Stimulated activated CD8-positive, alpha-beta memory T cell treated with anti-CD3 and anti-CD28 coated beads, Interleukin-2, amount 100 ng/mL, for 1 hour (primary cell): ENCODE data around the gene CADM2.

ENCODE experiments used
- DNase-seq, 2 donors: peaks; one replicate each; pipeline ENCODE4 v3.0.0-alpha.2; 2020; ENCODE audit warnings: low read depth in 2 of 2

Gene CADM2

DNA sequence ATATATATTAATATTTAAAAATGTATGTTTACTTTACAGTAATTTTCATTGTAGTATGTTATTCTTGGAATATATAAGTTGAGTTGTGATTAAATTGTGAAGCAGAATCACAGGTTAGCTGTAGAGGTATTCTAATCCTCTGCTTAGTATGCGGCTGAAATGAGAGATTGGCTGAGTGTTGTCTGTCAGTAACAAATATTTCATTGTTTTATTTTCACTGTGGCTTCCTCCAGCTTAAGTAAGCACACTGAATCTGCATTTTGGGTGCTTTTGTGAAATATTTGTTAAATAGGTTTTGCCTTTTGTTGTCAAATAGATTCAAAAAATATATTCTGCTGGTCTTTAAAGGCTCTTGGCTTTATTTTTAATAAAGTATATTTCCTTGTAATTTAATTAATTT, 357.5 kb downstream of the CADM2 start:
- DNase-seq, result no peak

DNA sequence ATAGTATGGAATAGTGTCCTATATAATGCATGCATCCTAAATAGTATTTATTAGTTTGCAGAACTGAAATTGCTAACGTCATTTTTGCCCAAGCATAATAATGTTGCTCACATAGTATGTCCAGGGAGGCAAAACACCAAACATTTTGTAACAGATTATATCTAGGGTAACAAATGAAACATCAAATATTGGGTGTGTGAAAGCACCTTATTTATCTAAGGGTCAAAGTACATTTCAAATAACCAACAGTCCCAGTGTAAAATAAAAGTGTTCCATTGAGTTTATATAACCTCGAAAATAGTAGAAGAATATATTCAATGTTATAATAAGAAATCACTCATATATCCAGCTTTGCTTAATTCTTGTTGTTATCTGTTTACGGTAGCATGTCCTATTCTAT, 363.1 kb downstream of the CADM2 start:
- no peak for DNase-seq

DNA sequence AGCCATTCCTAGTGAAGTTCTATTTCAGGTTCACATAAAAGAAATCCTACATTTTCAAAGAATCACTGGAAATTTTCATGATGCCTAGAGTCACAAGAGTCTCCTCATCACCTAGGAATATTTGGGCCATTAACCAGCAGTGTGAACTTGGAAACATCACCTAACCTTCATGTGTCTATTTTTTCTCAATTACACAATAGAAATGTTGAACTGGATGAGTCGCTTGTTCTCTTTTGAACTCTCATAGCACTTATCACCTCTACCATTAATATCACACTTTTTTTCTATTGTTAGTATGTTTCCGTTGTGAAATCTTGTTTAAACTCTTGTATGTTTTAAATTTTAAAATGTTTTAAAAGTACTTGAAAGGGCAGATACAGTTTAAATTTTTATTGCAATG, 371.3 kb downstream of the CADM2 start:
- no peak for DNase-seq

DNA sequence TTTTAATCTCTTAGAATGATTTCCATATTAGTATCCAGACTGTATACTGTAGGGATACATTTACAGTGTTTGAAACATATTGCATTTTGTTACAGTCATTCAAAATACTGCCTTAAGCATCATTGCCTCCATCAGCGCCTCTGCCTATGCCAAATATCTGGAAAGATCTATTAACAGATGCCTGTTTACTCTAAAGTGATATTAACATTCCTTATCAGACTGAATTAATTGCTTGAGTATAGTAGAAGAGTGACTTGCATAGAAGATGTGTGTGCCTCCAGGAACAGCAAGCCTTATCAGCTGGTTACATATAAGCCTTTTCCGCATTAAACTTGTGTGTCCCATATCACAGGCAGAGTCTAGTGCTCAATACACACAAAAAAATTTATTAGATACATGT, 379.1 kb downstream of the CADM2 start:
- no peak for DNase-seq

DNA sequence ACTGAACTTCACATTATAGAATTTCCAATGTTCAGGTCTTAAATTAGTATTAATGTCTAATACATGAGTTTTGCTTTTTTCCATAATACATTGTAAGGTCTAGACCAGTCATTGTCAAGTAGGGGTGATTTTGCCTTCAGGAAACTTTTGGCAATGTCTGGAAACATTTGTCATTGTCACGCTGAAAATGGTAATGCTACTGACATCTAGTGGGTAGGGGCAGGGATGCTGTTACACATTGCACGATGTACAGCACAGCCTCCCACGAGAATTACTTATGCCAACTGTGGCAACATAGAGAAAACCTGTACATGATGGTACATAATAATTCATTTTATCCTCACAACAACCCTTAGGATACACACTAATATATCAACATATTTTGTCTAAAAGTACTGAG, 384.1 kb downstream of the CADM2 start:
- no peak for DNase-seq

DNA sequence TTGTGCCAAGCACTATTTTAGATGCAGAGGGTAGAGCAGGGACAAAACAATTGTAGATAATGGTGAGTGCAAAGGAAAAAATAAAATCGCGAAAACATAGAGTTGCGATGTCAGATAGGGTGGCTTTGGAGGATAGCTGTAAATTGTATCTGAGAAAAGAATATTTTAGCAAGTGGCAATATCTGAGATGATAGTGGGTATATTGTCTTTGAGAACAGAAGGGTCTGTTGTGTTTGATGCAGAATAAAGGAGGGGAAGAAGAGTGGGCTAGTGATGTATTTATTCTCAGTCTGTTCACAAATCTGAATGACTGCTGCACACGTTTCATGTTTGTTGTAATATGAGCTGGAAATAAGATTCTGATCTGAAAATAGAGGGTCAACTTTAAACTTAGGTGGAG, 396.8 kb downstream of the CADM2 start:
- DNase-seq, result no peak

DNA sequence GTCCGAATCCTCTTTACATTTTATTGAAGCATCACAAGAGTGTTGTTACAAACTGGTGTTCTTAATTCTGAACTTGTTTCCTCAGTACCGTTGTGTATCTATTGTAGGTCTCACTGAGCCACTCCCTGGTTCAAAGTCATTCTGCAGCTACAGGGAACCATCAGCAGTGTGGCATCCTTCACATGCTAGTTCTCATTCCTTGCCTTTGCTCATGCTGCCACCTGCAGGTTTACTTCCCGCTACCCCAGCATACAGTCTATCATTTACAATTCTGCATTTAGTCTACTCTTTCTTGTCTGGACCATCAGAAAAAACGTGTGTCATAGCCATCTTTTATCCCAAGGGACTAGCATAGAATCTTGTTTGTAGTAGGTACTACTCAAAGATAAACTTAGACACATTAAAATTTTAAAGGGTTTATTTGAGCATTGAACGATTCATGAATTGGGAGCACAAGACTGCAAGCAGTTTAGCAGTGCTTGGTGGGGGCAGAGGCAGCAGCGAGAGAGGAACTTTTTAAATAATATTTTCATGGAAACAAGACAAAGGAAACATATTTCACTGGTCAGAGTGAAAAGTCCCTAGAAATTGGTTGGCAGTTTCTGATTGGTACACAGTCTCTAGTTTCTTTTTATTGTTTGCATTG, 402.1 kb downstream of the CADM2 start:
- no peak for DNase-seq

DNA sequence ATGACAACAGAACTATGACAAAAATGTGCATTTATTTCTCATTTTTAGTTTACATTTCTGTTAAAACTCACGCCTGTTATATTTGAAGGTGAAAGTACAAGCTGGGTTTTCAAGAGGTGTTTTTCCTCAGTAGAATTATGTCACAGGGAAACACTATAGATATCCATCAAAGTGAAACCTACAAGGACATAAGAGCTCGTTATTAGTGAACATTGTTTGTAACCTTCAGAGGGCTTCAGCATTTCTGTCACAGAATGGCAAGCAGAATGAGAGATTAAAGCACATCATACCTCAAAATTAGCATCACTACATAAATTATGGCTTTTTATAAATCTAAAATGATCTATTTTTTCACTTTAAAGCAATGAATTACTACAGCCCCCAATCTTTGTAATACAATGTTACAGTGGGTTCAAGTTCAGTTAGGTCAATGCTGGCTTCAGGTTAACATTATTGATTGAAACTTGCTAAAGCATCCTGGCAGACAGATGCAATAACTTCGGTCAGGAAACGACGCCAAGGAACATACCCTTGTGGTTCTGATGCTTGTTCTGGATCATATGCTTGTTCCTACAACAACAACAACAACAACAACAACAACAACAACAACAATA, 405.6 kb downstream of the CADM2 start:
- no peak for DNase-seq

DNA sequence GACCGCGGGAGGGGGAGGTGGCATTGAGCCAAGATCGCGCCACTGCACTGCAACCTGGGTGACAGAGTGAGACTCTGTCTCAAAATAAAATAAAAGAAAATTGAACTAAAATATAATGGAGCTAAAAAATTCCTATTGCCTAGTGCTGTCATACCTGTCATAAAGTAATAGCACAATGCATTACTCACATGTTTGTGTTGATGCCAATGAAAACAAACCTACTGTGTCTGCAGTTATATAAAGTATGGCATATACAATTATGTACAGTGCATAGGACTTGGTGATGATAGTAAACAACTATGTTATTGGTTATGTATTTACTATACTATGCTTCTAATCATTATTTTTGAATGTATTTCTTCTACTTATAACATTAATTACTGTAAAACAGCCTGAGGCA, 411.6 kb downstream of the CADM2 start:
- DNase-seq, result no peak

DNA sequence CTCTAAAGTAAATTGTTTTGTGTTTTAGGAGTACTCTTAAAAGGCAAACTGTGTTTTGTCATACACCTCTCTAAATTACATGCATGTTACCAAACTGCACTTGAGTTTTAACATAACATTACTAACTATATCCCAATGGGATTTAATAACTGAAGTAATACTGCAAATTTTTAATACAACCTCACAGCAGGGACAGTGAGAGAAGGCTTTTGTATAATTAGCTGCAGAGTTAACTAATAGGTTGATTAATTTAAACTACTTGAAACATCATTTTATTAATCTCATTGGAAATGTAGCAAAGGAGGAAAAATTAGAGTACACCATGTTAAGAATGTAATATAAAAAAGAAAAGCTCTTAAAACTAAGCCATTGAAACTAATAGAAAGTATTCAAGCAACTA, 417.3 kb downstream of the CADM2 start:
- no peak for DNase-seq

DNA sequence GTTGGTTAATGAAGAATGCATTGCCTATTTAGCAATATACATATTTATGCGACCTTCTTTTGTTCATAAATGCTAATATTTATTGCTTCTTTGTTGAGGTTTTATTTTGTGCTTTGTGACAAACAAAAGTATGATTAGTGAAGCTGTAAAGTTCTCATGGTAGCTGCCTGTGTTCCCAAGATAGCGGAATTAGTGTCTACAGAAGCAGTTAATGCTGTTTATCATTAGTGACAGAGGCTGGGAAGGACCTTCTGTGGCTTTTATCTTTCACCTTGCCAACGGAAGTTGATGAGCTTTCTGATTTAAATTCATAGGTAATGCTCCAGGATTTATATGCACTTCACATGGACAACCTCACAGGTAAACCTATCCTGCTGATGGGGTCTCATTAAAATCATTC, 418.3 kb downstream of the CADM2 start:
- no peak for DNase-seq

DNA sequence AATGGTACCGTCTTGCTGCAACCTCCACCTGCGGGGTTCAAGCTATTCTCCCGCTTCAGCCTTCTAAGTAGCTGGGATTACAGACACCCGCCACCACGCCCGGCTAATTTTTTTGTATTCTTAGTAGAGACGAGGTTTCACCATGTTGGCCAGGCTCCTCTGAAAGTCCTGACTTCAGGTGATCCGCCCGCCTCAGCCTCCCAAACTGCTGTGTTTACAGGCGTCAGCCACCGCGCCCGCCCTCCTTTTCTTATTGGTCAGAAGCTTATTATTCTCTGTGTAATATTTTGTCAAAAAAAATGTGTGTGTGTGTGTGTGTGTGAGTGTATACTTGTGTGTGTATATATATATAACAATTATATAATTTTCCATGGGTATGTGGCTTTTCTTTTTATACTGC, 425.6 kb downstream of the CADM2 start:
- DNase-seq, result no peak

DNA sequence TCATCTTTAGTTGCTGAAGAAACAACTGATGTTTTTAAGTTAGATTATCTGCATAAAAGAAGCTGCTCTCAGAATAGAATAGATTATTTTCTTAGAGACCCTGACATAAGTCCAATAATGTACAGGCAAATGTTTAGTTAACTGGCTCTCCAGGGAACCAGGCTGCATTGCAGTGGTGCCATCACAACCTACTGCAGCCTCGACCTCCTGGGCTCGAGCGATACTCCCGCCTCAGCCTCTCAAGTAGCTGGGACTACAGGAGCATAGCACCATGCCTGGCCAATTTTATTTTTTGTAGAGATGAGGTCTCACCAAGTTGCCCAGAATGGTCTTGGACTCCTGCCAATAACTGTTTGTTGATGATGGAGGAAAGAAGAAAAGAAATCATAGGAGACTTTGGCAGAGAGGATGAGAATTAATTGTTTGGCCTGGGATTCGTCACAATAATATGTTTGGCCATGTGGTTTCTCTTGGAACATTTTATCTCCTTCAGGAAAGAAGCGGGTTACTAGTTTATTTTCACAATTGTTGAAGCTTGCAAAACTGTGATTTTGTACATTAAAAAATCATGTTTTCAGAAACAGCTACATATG, 429.2 kb downstream of the CADM2 start:
- no peak for DNase-seq

DNA sequence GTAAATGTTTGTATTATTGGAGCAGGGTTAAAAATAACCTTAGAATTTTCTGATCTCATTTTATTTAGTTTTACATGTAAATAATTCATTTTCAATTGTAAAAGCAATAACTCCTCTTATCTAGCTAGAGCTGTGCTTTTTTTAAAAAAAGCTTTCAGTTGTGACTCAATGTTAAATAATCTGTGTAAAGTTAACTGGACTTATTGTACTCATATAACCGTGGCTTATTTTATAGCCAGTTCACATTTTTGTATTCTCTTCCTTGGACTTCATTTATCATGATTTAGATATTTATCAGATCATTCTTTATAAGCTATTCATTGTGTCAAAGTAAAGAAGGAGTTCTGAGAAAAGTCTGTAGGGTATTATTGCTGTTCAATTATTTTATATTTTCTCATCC, 435.6 kb downstream of the CADM2 start:
- DNase-seq, result no peak

DNA sequence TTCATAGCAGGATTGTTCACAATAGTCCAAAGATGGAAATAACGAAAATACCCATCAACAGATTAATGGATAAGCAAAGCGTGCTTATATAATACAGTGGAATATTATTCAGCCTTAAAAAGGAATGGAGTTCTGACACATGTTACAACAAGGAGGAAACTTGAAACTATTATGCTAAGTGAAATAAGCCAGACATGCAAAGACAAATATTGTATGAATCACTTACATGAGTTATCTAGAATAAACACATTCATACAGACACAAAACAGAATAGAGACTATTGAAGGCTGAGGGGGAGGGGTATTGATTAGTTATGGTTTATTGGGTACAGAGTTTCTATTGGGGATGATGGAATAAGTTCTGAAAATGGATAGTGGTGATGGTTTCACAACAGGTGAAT, 438.6 kb downstream of the CADM2 start:
- DNase-seq, result no peak

DNA sequence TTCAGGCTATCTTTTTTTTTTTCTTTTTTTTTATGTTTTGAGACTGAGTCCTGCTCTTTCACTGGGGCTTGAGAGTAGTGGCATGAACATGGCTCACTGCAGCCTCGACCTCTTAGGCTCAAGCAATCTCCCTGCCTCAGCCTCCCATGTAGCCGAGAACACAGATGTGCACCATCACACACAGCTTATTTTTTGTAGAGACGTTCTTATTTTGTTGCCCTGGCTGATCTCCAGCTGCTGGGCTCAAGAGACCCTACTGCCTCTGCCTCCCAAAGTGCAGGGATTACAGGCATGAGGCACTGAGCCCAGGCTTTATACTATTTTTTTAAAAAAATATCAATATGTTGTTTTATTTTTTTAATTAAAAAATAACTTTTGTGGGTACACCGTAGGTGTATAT, 467.3 kb downstream of the CADM2 start:
- no peak for DNase-seq

DNA sequence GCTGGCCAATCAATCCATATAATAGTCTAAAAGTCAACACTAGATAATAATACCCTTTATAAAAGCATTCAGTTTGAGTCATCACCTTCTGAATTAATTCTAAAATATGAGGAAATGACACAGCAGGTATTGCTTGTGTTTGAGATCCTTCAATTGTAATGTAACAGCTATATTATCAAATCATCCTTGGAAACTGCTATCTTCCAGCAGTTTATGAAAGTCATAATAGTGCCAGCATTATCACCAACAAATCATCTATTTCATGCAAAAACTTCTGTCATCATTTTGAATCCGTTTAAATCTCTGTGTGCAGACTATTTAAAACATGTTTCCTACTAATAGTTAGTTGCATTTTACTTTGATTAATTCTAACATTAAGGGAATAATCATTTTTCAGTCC, 468.7 kb downstream of the CADM2 start:
- no peak for DNase-seq

DNA sequence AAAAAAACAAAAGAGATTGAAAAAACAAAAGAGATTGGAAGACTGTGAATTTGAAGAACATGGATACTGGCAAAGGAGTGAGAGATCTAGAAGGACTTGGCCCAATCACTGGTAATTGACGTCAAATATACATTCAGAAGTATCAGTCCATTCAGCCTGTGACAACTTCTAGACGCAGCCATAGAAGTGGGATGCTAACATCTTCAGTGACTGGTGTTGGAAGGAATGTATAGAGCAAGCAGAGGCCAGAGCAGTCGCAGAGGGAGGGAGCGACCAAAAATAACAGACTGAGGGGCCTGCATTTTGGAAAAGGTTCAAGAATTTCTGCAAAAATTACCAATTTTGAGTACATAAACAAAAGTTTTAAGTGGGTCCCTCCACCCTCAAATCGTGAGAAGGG, 473.3 kb downstream of the CADM2 start:
- no peak for DNase-seq

DNA sequence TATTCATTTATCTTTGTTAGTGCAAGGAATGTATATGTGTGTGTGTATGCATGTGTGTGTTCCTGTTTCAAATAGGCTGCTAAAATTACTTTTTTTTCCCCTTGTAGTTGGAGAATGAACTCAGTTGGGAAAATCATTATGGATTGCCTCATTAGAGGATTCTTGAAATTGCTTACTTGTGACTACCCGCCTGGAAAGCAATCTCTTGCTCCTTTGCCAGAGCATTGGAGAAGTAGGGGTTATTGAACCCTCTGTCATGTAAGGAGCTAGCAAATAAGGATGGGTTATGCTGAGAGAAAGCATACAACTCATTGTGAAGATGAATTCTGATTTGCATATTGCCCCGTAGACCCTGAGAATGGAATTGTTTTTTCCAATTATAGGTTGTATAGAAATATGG, 474.5 kb downstream of the CADM2 start:
- DNase-seq, result no peak

DNA sequence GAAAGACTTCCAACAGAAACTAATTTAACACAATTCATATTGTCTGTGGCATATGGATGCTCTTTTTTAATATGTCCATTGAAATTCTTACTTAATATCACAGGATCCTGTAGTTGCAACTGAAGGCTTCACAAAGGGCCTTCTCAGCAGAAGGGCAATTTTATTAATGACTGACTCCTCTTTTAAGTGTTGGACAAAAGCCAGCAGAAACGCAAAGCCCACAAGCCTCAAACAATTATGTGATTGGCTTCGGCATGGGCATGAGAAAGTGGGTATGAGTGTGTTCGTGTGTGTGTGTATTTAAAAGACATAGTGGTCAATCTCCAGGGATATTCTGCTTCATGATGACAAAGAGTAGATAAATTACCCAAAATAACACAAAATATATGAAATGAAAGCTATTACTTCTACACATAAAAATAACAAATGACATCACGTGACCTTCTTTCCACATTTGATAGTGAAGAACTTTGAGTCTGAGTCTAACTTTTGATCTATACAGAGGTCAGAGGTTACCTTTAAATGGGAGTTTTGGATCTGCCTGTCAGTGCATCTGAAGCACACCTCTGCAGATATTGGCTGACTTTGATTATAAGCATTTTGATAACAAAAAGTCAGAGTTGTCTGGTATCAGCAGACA, 496.9 kb downstream of the CADM2 start:
- no peak for DNase-seq

DNA sequence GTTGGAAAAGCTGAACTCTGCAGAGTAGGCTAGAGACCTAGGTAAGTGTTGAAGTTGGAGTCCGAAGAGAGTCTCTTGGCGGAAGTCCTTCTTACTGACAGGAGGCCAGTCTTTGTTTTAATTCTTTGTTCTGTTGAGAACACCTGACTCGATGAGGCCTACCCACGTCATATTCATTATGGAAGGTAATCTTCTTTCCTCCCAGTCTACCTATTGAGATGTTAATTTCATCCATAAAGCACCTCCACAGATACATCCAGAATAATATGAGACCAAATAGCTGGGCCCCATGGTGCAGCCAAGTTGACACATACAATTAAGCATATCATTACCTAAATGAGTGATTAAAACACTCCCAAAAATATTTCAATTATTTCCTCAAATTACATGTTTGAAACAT, 515.5 kb downstream of the CADM2 start:
- DNase-seq, result no peak

DNA sequence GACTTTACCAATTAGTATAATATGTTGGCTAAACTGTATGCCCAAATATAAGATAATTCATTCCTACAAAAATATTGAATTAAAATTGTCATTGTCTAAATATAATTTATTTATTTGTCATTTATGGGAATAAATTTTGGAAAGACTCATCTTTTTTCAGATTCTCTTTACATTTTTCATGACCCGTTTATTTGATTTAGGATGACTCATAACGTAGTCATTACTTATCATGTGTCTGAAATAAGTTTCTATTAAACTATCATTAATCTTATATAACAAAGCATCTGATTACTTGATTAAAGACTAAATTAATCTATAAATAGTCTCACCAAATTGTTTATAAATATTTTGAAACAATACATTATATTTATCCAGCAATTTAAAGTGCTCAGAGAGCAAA, 516.6 kb downstream of the CADM2 start:
- DNase-seq, result no peak

DNA sequence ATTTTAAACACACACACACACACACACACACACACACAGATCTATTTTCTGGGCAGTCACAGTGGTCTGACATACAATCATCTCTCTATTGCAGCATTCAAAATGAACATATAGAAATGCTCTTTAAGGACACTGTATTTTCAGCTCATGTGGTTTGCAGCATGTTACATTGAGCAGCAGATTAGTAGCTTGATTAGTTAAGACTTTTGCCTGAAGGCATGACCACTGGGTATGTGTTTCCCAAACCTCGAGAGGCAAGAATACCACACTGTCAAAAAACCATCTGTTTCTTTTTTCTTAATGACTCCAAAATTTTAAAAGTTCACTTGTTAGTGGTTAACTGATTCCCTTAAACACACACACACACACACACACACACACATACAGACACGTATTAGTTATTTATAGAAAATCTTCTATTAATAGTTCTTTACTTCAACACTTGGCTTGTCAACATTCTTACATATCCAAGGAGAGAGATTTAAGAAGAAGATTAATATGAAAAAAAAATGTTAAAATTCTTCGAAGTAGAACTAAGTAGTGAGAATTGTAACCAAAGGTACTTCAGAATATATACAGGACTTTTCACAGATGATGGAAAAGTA, 518.2 kb downstream of the CADM2 start:
- DNase-seq, result no peak
